Nephron (organoid): ENCODE data around the gene ZER1.

ENCODE experiments used
- H3K27ac Mint-ChIP-seq, 3 experiments: 2 replicates each; pipeline ENCODE4 v1.8.0; 2020; ENCODE audit warnings: mixed read lengths in 3 of 3, mild to moderate bottlenecking in 2 of 3, moderate library complexity in 1 of 3
- H3K27me3 Mint-ChIP-seq: 2 replicates; pipeline ENCODE4 v1.8.0; 2021; ENCODE audit warnings: low read depth, mild to moderate bottlenecking, moderate library complexity, mixed read lengths
- H3K36me3 Mint-ChIP-seq: 2 replicates; pipeline ENCODE4 v1.8.0; 2020; ENCODE audit warnings: low read depth, mixed read lengths
- H3K4me1 Mint-ChIP-seq: 2 replicates; pipeline ENCODE4 v1.8.0; 2020; ENCODE audit warnings: mixed read lengths
- H3K4me3 Mint-ChIP-seq, 3 experiments: 2 replicates each; pipeline ENCODE4 v1.8.0; 2020; ENCODE audit warnings: mild to moderate bottlenecking in 3 of 3, mixed read lengths in 3 of 3, moderate library complexity in 2 of 3
- H3K9me3 Mint-ChIP-seq: 2 replicates; pipeline ENCODE4 v1.8.0; 2020; ENCODE audit warnings: mixed read lengths
- CTCF ChIP-seq, 3 experiments: fragments of 200-600 bp; sonication (generic); IDR thresholded peaks; one replicate each; pipeline ENCODE4 v1.5.0; 2021; ENCODE audit warnings: antibody characterized with exemption in 3 of 3; ENCODE audit not compliant: unreplicated experiment in 3 of 3

ZER1 gene

GRCh38 chr9:128771094-128771721 is 519 bp downstream of the ZER1 start:
- peaks cover 9% of the 10 kb centered on the region for H3K36me3 Mint-ChIP-seq
- H3K4me3 Mint-ChIP-seq = peak overlapping the region; percentile 95 to 99 (median 99)
- H3K27me3 Mint-ChIP-seq = no peaks in the 10 kb centered on the region
- peaks cover 18% of the 10 kb centered on the region for H3K4me1 Mint-ChIP-seq
- peaks cover 4% of the 10 kb centered on the region for H3K9me3 Mint-ChIP-seq
- TF ChIP-seq CTCF (IDR thresholded peaks at IDR 0.05; ENCODE audit: unreplicated experiment in 3 of 3) = no peak
- peak overlapping the region; percentile 94 to 98 (median 97) for H3K27ac Mint-ChIP-seq

- H3K36me3 Mint-ChIP-seq = peaks cover 12% of the 10 kb centered on the region
Observed at GRCh38 chr9:128770286-128771030, 1.3 kb downstream of the ZER1 start.

GRCh38 chr9:128768606-128769005 is 3.1 kb downstream of the ZER1 start:
- TF ChIP-seq CTCF (IDR thresholded peaks at IDR 0.05; ENCODE audit: unreplicated experiment in 3 of 3) = no peak
- H3K27me3 Mint-ChIP-seq = no peaks in the 10 kb centered on the region

More at GRCh38 chr9:128770286-128771030, 1.3 kb downstream of the ZER1 start:
- H3K4me1 Mint-ChIP-seq = peaks cover 21% of the 10 kb centered on the region
- peaks cover 4% of the 10 kb centered on the region for H3K9me3 Mint-ChIP-seq
- no peak for TF ChIP-seq CTCF (IDR thresholded peaks at IDR 0.05; ENCODE audit: unreplicated experiment in 3 of 3)
- peak overlapping the region; percentile 95 to 99 (median 99) for H3K4me3 Mint-ChIP-seq
- no peaks in the 10 kb centered on the region for H3K27me3 Mint-ChIP-seq
- H3K27ac Mint-ChIP-seq = peak overlapping the region; percentile 94 to 98 (median 97)

GRCh38 chr9:128765499-128765898 is 6.2 kb downstream of the ZER1 start:
- no peaks in the 10 kb centered on the region for H3K27me3 Mint-ChIP-seq
- H3K36me3 Mint-ChIP-seq = peaks cover 12% of the 10 kb centered on the region
- TF ChIP-seq CTCF (IDR thresholded peaks at IDR 0.05; ENCODE audit: unreplicated experiment in 3 of 3) = no peak
- peak overlapping the region; percentile 32 to 91 (median 68) for H3K27ac Mint-ChIP-seq
- no peaks in the 10 kb centered on the region for H3K9me3 Mint-ChIP-seq
- peak overlapping the region in 2 of 3 experiments; percentile 16 to 35 for H3K4me3 Mint-ChIP-seq
- H3K4me1 Mint-ChIP-seq = peaks cover 19% of the 10 kb centered on the region

More at GRCh38 chr9:128768606-128769005, 3.1 kb downstream of the ZER1 start:
- H3K4me1 Mint-ChIP-seq = peaks cover 27% of the 10 kb centered on the region
- H3K9me3 Mint-ChIP-seq = no peaks in the 10 kb centered on the region
- H3K27ac Mint-ChIP-seq = peak overlapping the region in 1 of 3 experiments; percentile 50
- peaks cover 14% of the 10 kb centered on the region for H3K36me3 Mint-ChIP-seq
- peak overlapping the region in 2 of 3 experiments; percentile 19 to 79 for H3K4me3 Mint-ChIP-seq

GRCh38 chr9:128764361-128764760 is 7.4 kb downstream of the ZER1 start:
- Mint-ChIP-seq H3K27ac (peak overlapping the region; percentile 9 to 91 (median 68)), H3K36me3 (peaks cover 10% of the 10 kb centered on the region), H3K4me3 (no peak overlapping the region), H3K4me1 (peaks cover 13% of the 10 kb centered on the region), H3K9me3 (no peaks in the 10 kb centered on the region), H3K27me3 (no peaks in the 10 kb centered on the region)
- no peak for TF ChIP-seq CTCF (IDR thresholded peaks at IDR 0.05; ENCODE audit: unreplicated experiment in 3 of 3)
